AG20443 (cell line): Measurements from ENCODE around the gene FICD.
A peak's percentile ranks its signal among the peaks of the same experiment; 100 is the strongest.
"Not testable (repeated sequence)": the region's sequence is repeated elsewhere in the genome, so short reads cannot be mapped to it uniquely, and the experiment has no call there.

Source experiments
- DNase-seq: peaks from one replicate; pipeline ENCODE4 v3.0.0; 2012; ENCODE audit warnings: low spot score, mixed read lengths

Gene FICD

DNA sequence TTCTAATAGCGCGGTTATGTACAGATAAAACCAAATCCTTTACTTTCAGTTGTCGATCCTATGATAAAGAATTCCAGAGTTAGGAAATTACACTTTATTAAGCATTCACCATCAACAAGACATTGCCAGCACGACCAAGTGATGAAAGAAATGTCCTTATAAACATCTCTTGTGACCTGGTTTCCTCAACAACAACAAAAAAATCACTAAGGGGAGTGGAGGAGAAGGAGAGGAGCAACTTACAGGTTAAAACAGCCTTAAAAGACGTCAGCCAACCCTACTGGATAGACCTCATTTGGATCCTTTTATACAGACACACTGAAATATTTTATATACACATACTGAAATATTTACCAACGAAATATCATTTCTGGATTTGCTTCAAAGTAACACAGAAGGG lies 23.1 kb downstream of the FICD start:
- DNase-seq: no peak

DNA sequence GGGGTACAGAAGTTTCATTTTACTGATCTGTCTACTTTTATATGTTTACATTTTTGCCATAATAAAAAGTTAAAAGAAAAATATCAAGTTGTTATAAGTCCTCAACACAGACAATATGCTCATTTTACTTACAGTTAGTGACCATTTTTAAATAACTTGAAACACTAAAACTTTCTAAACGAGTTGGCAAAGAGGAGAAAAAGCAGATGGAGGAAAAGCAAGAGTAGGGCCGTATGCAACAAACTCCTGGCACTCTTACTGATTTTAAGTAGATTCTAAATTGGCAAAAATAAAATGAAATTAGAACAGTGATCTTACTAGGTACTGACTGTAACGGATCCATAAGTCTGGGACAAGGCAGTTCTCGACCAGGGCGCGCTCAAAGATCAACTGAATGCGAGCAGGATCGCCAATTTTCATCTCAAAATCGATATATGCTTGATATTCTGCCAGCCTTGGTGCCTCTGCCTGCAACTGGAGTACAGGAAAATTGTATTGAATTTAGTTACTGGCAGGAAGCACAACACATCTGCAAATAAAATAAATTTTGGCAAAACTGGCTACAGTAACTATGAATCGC lies 23.6 kb downstream of the FICD start:
- no peak for DNase-seq

DNA sequence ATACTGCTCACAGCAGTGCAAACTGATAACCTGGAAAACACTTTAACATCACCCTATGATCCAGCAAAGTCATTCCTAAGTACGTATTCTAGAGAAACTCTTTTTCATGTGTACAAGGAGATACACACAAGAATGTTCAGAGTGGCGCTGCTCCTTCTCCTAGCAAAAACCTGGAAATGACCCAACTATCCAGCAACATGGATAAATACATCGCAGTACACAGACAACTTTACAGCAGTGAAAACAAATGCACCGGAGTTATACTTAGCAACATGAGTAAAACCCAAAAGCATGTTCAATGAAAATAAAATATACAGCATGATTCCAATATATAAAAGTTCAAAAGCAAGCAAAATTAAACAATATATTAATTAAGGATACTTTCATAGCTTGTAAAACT lies 27.2 kb downstream of the FICD start:
- DNase-seq: no peak

DNA sequence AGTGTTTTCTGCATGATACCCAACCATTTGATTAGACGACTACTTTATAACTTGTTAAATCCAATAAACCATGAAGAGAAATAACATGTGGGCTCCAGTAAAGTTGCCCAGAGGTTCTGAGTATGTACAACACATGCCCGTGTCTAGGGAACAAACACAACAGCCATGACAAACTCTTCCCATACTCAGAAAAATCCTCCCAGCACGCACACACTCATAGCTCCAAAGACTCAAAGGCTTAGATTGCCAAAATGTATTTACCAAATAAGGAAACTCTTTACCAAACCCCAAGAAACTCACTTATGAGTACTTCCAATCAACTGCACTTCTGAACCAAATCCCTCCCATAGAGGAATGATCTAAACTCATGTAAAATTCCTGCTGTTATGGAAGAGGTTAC lies 28.6 kb downstream of the FICD start:
- no peak for DNase-seq

DNA sequence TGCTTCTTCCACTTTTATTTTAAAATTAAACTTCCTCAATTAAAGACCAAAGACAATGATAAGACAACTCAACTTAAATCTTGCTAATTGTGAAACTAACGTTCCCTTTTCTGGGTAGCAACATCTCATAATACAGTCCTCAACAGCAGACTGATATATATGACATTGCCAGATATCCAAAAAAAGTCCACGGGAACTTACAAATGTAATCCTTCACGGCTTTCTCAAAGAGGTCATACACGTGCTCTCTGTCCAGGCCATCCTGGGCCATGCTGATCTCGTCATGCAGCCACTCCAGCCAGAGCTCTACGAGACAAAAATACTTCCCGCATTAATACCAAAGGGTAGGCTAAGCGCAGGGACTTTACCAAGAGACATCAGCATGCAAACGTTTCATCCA lies 32.6 kb downstream of the FICD start:
- no peak for DNase-seq

DNA sequence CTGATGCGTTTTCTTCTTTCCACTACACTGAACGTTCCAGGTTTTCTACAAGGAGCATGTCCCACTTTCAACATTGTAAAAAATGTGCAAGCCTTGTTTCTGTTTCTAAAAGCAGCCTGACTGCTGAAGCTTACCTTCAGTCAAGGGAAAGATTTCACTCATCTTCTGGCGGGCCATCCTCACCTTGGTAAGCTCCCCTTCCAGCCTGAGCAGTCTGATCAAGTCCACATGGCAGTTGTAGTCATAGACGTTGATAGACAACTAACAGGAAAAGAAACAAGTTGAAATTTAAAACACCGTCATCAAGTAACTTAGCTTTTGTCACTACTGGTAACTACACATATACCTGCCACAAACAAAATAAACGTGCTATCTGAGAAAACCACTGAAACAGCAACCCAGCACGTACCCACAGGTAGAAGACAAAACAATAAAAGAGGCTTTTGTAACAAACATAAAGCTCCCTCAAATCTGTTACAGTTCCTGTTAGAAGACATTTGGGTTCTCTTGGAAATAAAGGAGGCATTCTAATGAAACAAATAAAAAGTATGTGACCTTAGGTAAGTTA lies 34.0 kb downstream of the FICD start:
- no peak for DNase-seq

DNA sequence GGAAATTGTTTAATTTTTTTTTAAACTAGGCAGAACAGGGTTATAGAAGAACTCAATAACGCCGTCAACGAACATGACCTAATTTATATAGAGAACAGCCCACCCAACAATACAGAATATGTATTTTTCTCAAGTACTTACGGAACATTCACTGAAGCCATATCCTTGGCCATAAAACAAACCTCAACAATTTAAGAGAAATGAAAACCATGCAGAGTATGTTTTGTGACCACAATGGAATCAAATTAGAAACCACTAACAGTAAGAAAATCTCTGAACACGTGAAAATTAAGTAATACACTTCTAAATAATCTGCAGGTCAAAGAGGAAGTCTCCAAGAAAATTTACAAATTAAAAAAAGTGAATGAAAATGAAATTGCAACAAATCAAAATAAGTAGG lies 36.5 kb downstream of the FICD start:
- DNase-seq: peak; percentile 32

DNA sequence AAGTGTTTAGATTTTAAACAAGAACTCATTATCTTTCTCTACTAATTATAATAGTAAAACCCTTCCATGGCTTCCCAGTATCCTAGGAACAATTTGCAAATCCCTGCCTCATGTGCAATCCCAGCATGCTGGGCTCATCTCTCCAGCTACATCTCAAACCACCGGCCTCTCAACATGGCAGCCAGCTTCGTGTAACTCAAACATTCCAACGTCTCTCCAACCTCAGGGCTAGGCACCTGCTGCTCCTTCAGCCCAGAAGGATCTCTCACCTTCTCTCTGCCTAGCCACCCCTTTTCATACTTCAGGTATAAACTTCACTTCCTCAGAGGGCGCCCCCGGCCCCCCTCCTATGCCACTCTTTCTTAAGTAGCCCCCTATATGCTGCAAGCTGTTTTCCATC lies 38.7 kb downstream of the FICD start:
- no peak for DNase-seq

DNA sequence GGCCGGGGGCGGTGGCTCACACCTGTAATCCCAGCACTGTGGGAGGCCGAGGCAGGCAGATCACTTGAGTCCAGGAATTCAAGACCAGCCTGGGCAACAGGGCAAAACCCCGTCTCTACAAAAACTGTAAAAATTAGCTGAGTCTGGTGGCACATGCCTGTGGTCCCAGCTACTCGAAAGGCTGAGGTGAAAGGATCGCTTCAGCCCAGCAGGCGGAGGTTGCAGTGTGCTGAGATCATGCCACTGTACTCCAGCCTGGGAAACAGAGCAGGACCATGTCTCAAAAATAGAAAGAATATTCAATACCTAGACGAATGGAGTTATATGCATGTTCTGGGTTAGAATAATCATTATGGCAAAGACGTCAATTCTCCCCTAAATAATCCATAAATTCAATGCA lies 40.3 kb downstream of the FICD start:
- DNase-seq: not testable (repeated sequence)

DNA sequence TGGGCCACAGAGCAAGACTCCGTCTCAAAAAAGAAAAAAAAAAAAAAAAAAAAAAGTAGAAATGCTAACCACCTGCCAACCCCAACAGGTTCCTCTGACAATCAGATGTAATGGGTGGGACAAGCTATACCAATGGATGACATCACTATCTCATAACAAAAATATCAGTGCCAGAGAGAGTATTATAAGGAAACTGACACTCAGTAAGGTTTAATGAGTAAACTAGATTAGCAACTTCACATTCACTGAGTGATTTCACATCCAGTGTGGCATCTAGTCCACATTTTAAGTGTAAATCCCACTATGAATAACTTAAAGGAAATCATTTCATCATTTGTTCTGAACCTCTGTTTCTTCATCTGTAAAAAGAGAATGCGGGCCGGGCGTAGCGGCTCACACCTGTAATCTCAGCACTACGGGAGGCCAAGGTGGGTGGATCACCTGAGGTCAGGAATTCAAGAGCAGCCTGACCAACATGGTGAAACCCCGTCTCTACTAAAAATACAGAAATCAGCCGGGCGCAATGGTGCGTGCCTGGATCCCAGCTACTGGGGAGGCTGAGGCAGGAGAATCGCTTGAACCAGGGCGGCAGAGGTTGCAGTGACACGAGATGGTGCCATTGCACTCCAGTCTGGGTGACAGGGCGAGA lies 44.1 kb downstream of the FICD start:
- no peak for DNase-seq

DNA sequence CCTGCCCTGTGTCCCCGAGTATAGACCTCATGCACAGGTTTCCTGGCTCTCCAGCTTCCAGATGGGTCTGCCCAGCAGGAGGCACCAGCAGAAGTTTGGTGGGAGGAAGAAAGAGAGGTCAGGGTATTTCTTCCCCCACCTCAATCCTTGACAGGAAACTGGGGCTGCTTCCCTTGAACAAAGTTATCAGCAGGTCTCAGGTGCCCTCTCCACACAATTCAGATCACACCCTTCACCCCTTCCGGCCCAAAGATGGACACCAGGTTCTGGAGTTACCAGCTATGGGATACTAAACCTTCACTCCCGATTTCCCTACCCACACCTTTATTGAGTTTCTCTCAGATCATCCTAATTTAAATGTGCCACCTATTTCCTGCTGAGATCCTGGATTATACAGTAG lies 44.7 kb downstream of the FICD start:
- DNase-seq: no peak

DNA sequence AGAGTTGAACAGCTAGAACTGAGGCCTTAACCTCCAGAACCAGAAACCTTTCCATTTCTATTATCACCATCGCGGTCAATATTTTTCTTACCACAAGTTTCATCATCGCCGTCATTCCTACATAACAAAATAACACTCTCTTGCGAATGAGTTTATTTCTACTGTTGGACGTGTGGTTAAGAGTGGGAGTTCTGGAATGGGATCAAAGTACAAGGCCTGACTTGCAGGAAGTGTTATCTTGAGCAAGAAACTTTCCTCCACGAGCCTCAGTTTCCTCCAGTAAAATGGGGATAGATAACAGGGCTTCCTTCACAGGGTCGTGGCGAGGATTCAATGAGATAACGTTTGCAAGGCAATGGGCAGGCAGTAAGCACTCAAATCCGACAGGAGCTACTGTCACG lies 45.2 kb downstream of the FICD start:
- peak; percentile 11 for DNase-seq

DNA sequence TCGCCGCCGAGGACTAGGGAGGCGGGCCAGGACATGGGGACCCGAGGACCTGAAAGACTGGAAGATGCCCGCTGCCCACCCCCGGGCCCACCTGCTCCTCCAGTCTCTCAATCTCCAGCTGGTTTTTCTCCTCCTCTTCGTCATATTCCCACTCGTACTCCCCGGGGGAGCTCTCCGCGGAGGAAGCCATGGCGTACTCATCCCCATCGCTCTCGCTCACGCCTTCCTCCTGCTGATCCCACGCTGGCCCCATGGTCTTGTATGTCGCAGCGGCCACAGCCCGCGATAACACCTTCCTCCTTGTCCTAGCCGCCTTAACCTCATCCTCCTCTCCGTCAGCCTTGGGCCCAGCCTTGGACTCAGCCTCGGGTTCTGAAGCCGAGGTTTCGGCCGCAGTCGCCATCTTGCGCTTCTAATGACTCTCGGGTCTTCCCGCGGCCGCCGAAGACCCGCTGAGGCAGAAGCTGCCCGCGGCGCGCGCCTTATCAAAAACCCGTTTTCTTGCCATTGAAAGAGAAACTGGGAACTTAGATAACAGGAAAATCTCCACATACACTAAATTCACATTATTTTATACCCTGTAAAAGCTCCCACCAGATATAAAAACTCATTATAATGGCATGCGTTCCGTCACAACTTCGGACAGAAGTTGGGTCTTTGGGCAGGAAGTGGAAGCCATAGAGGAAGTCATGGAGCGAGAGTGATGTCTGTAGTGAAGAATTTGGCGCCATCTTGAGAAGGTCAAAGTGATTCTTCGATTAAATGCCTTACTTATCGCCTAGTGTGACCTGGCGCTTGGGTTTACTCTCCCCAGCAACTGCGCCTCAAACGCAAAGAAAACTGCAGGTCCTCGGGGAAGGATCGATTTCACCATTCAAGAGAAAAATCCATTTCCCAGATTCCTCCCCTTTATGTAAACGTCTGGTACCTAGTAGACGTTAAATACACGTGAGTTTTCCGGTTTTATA lies 46.0 kb downstream of the FICD start, which contains the start of gene SART3:
Gene SART3, minus strand, starts transcription at position 422 of the 968 bp plus-strand sequence. Its CDS starts 19 bp downstream, at position 403.
- peak; percentile 89 for DNase-seq

DNA sequence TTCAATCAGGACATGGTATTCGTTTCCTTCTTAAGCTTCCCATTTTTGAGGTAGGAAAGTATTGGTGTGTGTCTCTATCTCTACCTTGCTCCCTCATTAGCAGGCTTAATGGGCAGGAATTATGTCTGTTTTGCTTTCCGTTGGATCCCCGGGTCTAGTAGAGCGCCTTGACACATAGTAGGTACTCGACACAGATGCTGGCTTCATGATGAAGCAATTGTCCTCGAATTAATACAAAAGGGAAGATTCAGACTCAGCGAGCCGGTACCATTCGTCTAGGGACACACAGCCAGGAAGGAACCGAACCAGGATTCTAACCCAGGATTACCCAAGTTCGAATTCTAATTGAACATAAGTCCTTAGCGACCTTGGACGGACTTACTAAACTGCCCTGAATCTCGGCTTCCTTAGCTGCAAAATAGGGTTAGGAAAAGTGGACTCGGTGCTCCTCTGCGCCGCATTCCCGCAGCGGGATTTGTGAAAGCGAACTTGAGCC lies 46.8 kb downstream of the FICD start:
- no peak for DNase-seq

DNA sequence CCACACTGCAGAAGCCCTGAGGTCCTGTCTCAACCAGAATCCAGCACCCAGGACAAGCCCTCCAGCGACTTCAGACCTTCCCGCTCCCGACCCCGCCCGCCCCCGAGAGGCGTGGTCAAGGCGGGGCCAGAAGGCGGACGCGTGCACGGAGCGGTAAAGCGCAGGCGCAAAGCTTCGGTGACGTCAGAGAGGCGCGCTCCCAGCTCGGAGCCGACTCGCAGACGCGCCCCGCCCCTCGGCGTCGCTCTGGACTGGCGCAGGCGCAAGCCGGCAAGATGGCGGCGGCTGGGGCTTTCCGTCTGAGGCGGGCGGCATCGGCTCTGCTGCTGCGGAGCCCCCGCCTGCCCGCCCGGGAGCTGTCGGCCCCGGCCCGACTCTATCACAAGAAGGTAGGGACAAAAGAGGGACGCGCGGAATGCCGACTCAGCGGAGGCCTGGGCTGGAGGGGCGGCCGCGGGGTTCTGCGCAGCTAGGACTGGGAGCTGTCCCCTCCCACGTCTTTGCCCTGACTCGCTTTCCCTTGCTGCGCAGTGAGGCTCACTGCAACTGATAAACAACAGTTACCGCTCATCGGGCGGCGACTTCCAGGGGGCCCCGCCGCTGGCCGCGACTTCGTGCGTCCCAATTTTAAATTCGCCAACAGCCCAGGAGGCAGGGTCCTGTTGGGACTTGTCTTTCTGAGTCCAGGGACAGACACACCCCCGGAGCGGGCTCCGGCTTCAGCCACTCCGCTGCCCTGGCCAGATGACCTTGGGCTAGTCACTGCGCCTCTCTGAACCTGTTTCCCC lies 47.5 kb downstream of the FICD start, which contains the start of gene ISCU:
Gene ISCU, plus strand, starts transcription at position 249 of the 788 bp plus-strand sequence. Its CDS starts 27 bp downstream, at position 276.
- peak; percentile 99 for DNase-seq

DNA sequence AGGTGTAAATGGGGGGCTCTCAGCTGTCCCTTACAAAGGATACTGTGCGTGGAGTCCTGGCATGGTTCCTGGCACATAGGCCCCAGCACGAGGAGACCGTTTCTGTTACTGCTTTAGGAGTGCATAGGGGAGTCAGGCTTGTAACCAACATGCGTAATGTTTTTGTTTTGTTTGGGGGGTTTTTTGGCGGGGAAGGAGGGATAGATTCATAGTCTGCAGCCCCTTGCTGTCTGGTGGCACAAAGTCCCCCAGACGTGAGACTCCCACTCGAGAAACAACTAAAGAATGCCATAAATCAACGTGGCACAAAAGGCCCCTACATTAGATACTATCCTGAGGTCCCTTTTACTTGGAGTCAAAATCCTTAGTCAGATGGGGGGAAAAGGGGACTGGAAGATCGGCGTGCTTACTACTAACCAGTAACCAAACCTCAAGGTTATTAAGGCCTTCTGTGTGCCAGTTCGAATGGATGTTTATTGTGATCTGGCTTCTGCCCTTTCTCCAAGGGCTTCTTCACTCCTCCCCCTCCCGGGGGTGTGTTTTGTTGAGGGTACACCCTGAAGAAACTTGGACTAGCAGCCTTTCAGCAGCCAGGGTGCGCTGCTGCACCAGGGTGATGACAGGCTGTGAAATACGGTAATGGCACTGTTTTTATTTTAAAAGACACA lies 48.2 kb downstream of the FICD start:
- DNase-seq: peak; percentile 89

DNA sequence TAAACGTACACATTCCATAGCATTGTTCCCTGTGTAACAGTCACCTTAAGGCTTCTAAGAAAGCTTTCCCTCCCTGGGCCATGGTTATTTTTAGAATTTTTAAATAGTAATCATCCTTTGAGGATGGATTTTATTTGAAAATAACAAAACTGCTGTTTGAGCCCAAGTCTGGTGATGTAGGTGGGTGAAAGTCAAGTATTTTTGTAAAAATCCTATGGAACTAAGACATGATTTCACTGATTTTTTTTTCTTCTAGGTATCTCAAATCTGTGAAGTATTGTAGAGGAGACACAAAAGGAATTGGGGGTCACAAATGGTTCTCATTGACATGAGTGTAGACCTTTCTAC lies 48.7 kb downstream of the FICD start:
- no peak for DNase-seq

DNA sequence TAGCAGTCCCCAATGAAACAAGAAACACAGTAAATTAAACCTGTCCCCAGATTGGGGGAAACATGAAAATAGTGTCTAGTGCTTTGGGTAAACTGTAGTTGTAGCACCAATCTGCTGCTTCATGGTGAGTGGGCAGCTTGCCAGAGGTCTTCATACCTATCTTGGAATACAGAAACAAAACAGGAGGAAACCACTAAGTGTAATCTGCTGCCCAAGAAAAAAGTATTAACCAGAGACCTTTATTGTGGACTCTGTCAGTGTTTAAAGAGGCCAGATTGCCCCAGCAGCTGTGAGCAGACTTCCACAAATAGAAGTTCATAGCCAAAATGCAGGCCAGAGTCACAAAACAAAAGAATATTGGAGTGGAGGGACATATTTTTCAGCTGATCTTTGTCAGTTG lies 49.6 kb downstream of the FICD start:
- no peak for DNase-seq

DNA sequence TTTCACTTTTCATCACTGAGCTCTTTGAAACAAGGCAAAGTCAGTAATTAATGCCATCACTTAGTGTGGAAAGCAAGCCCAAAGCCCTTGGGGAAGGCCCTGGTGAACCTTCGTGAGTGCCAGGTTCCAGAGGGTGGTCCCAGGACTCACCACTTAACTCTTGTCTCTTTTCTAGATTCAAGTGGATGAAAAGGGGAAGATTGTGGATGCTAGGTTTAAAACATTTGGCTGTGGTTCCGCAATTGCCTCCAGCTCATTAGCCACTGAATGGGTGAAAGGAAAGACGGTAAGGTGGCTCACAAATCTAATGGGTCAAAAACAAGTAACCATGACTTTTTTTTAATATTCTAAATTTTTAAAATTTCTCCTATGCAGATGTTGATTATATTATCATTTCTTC lies 50.1 kb downstream of the FICD start:
- DNase-seq: no peak

DNA sequence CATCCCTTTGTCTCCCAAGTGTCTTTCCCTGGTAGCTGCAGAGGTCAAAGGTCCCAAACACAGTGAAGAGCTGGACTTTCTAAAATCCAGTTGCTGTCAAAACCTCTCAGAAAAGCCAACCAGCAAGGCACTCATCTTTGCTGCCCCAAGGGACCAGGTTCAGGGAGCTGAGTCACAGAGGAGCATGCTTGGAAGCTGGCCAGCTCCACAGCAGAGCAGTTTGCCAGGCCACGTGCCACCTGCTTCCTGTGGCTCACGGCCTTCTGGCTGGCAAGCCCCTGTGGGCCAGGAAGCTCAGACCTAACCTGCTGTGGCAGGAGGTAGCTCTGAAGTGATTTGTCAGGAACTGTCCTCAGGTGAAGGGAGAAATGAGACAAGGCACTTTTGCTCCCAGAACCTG lies 50.9 kb downstream of the FICD start:
- peak; percentile 42 for DNase-seq

DNA sequence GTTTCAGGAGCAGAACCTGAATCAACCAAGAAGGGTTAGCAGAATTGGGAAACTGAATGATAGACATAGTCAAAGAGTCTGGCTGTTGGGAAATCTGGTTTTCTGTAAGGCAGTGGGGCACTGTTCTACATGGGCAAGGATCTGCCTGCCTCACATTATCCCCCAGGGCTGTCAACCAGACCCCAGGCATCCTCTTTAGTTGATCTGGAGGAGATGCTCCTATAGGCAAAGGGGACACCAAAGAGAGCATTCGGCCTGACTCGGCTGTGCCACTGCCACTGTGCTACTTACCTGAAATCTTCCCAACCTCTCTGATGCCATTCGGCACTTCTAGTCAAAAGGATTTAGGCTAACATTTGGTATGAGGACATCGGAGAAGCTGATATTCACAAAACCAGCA lies 51.4 kb downstream of the FICD start:
- DNase-seq: no peak
